Measurements from ENCODE around the gene CAMK2A. TPM values are rescaled to one million over a fixed set of nuclear protein-coding genes. Genes with fewer than 3 reads are reported as not detected.

CAMK2A gene
- total RNA-seq, 3 donors from 2014 or later, result 0.46 to 3.0 (median 0.93) TPM

GRCh38 chr5:150310246-150310645 is 20.7 kb upstream of the CAMK2A start:
- no peaks in the 10 kb centered on the region for H3K9me3 ChIP-seq
- DNase-seq (no peak), ATAC-seq (no peak)
- H3K4me3 ChIP-seq, result no peak overlapping the region
- no peak for TF ChIP-seq CTCF (IDR thresholded peaks at IDR 0.05)
- intact Hi-C loops (cut with DNase I, micrococcal nuclease), result no loop called here
- H3K4me1 ChIP-seq (ENCODE audit: low read depth), result no peaks in the 10 kb centered on the region
- H3K36me3 ChIP-seq (ENCODE audit: low read depth), result no peaks in the 10 kb centered on the region

- Histone ChIP-seq H3K4me3 (no peak overlapping the region), H3K9me3 (no peaks in the 10 kb centered on the region), H3K4me1 (ENCODE audit: low read depth) (no peaks in the 10 kb centered on the region), H3K36me3 (ENCODE audit: low read depth) (no peaks in the 10 kb centered on the region)
- no peak for TF ChIP-seq CTCF (IDR thresholded peaks at IDR 0.05)
- intact Hi-C loops (cut with DNase I, micrococcal nuclease), result no loop called here
- DNase-seq (no peak), ATAC-seq (no peak)
These were observed 20.3 kb upstream of the CAMK2A start for GRCh38 chr5:150309886-150310239.

GRCh38 chr5:150309101-150309885 is 19.7 kb upstream of the CAMK2A start:
- Histone ChIP-seq H3K4me3 (no peak overlapping the region), H3K36me3 (ENCODE audit: low read depth) (no peaks in the 10 kb centered on the region), H3K4me1 (ENCODE audit: low read depth) (no peaks in the 10 kb centered on the region), H3K9me3 (no peaks in the 10 kb centered on the region)
- TF ChIP-seq CTCF (IDR thresholded peaks at IDR 0.05), result no peak
- ATAC-seq (no peak), DNase-seq (no peak)
- intact Hi-C loops (cut with DNase I, micrococcal nuclease), result no loop called here

GRCh38 chr5:150307617-150308426 is 18.2 kb upstream of the CAMK2A start:
- no peaks in the 10 kb centered on the region for H3K36me3 ChIP-seq (ENCODE audit: low read depth)
- intact Hi-C loops (cut with DNase I, micrococcal nuclease), result no loop called here
- ATAC-seq (no peak), DNase-seq (no peak)
- H3K9me3 ChIP-seq, result no peaks in the 10 kb centered on the region
- no peaks in the 10 kb centered on the region for H3K4me1 ChIP-seq (ENCODE audit: low read depth)
- no peak overlapping the region for H3K4me3 ChIP-seq
- no peak for TF ChIP-seq CTCF (IDR thresholded peaks at IDR 0.05)

- no peak for DNase-seq
- Histone ChIP-seq H3K9me3 (no peaks in the 10 kb centered on the region), H3K36me3 (ENCODE audit: low read depth) (no peaks in the 10 kb centered on the region), H3K4me3 (no peak overlapping the region), H3K4me1 (ENCODE audit: low read depth) (no peaks in the 10 kb centered on the region)
- no peak for TF ChIP-seq CTCF (IDR thresholded peaks at IDR 0.05)
- ATAC-seq, result no peak
- intact Hi-C loops (cut with DNase I, micrococcal nuclease), result no loop called here
These were observed 17.2 kb upstream of the CAMK2A start for GRCh38 chr5:150306775-150307174.
